Measurements from ENCODE around the gene SLC9A3.

DNA sequence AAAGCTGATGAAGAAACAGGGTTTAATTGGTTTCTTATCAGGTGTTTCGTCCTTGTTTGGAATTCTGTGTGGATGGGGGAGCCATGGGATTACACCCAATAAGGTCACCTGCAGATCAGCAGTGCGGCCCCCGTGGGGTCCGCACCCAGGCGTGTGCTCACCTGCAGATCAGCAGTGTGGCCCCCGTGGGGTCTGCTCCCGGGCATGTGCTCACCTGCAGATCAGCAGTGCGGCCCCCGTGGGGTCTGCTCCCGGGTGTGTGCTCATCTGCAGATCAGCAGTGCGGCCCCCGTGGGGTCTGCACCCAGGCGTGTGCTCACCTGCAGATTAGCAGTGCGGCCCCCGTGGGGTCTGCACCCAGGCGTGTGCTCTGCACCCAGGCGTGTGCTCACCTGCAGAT, 46.2 kb upstream of the SLC9A3 start:
- TF ChIP-seq POLR2A (IDR thresholded peaks at IDR 0.05) (no peak), CTCF (IDR thresholded peaks at IDR 0.05) (no peak)

Data from uterus (tissue), 2 donors.